BLaER1 treated with 17β-estradiol and CSF1 and Interleukin-3, amounts not matched to agents 10 nM and 100 nM (cell line): ENCODE data around the gene DIP2C.
A peak's percentile ranks its signal among the peaks of the same experiment; 100 is the strongest.
"Not testable (repeated sequence)": the region's sequence is repeated elsewhere in the genome, so short reads cannot be mapped to it uniquely, and the experiment has no call there.

Experiments
- H3K27ac ChIP-seq, 11 experiments: shearing (Covaris generic); formaldehyde crosslinking; 2 replicates each; pipeline ENCODE4 v1.8.1; 2022
- H3K27me3 ChIP-seq, 11 experiments: shearing (Covaris generic); formaldehyde crosslinking; 2 replicates each; pipeline ENCODE4 v1.8.1; 2022
- H3K36me3 ChIP-seq, 11 experiments: shearing (Covaris generic); formaldehyde crosslinking; 2 replicates each; pipeline ENCODE4 v1.8.1; 2022
- H3K4me1 ChIP-seq, 10 experiments: shearing (Covaris generic); formaldehyde crosslinking; 2 replicates each; pipeline ENCODE4 v1.8.1; 2022
- H3K4me2 ChIP-seq, 11 experiments: shearing (Covaris generic); formaldehyde crosslinking; 2 replicates each; pipeline ENCODE4 v1.8.1; 2022
- H3K4me3 ChIP-seq, 10 experiments: shearing (Covaris generic); formaldehyde crosslinking; 2 replicates each; pipeline ENCODE4 v1.8.1; 2022
- H3K9ac ChIP-seq, 11 experiments: shearing (Covaris generic); formaldehyde crosslinking; 2 replicates each; pipeline ENCODE4 v1.8.1; 2022
- H3K9me3 ChIP-seq, 11 experiments: shearing (Covaris generic); formaldehyde crosslinking; replicated peaks in 1 of 11; 2 replicates each; pipeline ENCODE4 v1.8.1; 2022
- H4K20me1 ChIP-seq, 11 experiments: shearing (Covaris generic); formaldehyde crosslinking; 2 replicates each; pipeline ENCODE4 v1.8.1; 2022
- Cebpa-rat ChIP-seq, 11 experiments: shearing (Covaris generic); IDR thresholded peaks; 2 replicates each; pipeline ENCODE4 v1.8.1; 2022

The DIP2C gene

DNA sequence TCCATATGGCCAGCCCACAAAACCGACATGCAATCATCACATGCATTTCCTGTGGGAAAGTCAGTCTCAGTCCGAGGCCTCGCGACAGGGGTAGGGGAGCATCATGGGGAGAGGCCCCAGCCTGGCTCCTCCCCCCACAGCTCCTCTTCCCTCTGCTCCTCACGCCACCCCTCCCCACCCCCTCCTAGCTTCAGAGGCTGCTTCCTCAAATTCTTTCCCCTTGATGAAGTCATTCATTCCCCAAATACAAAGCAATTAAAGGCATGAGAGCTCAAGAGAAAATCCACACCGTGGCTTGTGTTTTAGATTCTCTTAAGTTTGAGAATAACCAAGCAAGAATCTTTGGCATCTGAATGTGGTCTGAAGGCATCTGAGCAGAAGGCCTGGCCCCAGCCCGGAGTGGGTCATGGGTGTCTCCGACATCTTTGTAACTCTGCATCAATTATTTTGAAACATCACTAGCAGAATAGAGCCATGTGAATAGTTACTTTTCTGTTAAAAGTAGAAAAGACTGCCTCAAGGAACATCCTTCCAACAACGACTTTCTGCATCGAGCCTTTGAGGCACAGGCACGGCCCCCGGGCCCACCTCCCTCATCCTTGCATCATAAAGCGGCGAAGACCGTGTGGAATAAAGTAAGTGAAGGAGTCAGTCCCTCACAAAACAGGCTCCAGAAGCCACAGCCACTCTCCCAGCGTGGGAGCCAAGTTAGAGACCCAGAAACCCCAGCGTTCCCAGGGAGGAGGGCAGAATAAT, 90.9 kb downstream of the DIP2C start:
- no peak overlapping the region for H3K9ac ChIP-seq
- no peaks in the 10 kb centered on the region for H3K36me3 ChIP-seq
- no peaks in the 10 kb centered on the region for H3K9me3 ChIP-seq
- peaks cover 20 to 47% (median 35%) of the 10 kb centered on the region in 10 experiments for H3K4me1 ChIP-seq
- no peak for TF ChIP-seq Cebpa-rat (IDR thresholded peaks at IDR 0.05)
- peaks cover 10 to 100% (median 80%) of the 10 kb centered on the region in 11 experiments; a peak in 20 of 22 replicates for H4K20me1 ChIP-seq
- no peak overlapping the region for H3K27ac ChIP-seq
- no peak overlapping the region for H3K4me3 ChIP-seq
- H3K4me2 ChIP-seq = peak overlapping the region; percentile 3 to 63 (median 20); a peak in 15 of 22 replicates
- peaks cover 0 to 43% (median 9%) of the 10 kb centered on the region in 11 experiments; a peak in 9 of 22 replicates for H3K27me3 ChIP-seq

DNA sequence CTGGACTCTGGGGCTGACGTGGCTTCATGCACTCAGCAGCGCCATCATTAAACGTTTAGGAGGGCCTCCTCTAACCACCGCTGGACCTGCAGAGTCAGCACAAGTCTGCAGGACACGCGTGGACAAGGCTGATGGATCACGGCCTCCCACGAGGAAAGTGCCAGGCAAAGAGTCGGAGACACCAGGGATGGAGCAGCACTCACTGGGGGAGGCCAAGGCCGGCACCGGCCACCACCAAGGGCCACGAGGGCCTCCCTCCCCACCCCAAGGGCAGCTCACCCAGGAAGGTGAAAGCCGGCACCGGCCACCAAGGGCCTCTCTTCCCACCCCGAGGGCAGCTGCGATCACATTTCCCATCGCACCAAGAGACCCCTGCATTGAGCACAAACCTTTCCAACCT, 91.5 kb downstream of the DIP2C start:
- Histone ChIP-seq H3K9ac (no peak overlapping the region), H3K27me3 (peaks cover 0 to 37% (median 3%) of the 10 kb centered on the region in 11 experiments; a peak in 9 of 22 replicates), H4K20me1 (peaks cover 10 to 99% (median 75%) of the 10 kb centered on the region in 11 experiments; a peak in 20 of 22 replicates), H3K36me3 (no peaks in the 10 kb centered on the region), H3K4me2 (peak overlapping the region in 10 of 11 experiments; percentile 3 to 63 (median 28); a peak in 10 of 22 replicates), H3K9me3 (no peaks in the 10 kb centered on the region), H3K4me3 (no peak overlapping the region), H3K4me1 (peaks cover 20 to 47% (median 35%) of the 10 kb centered on the region in 10 experiments), H3K27ac (no peak overlapping the region)
- no peak for TF ChIP-seq Cebpa-rat (IDR thresholded peaks at IDR 0.05)

DNA sequence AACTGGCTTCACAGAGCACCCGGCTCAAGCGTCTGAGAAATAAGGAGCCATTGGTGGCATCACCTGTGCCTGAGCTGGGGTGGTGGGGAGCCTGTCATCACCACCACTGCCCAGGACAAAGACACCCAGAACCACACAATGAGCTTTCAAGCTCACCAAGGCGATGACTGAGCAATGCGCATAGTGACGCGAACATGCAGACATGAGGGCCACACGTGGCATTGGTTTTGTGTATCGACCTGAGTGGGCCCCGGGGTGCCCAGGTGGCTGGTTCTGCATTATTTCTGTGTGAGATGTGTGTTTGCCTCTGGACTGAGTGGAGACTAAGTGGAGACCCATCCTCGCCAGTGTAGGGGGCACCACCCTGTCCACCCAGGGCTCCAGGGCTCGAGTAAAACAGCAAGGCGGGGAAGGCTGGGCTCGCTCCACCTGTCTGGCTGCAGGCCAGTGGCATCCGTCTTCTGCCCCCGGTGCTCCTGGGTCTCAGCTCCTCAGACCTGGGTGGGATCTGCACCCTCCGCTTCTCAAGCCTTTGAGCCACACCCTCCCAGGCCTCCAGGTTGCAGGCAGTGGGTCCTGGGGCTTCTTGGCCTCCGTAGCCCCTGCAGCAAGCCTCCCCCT, 92.6 kb downstream of the DIP2C start:
- Histone ChIP-seq H3K9ac (no peak overlapping the region), H3K4me1 (peaks cover 19 to 38% (median 31%) of the 10 kb centered on the region in 10 experiments), H3K9me3 (no peaks in the 10 kb centered on the region), H4K20me1 (peaks cover 10 to 99% (median 66%) of the 10 kb centered on the region in 11 experiments; a peak in 20 of 22 replicates), H3K27me3 (peaks cover 0 to 25% (median 0%) of the 10 kb centered on the region in 11 experiments; a peak in 8 of 22 replicates), H3K36me3 (no peaks in the 10 kb centered on the region), H3K4me2 (no peak overlapping the region), H3K4me3 (no peak overlapping the region), H3K27ac (no peak overlapping the region)
- TF ChIP-seq Cebpa-rat (IDR thresholded peaks at IDR 0.05) = no peak

DNA sequence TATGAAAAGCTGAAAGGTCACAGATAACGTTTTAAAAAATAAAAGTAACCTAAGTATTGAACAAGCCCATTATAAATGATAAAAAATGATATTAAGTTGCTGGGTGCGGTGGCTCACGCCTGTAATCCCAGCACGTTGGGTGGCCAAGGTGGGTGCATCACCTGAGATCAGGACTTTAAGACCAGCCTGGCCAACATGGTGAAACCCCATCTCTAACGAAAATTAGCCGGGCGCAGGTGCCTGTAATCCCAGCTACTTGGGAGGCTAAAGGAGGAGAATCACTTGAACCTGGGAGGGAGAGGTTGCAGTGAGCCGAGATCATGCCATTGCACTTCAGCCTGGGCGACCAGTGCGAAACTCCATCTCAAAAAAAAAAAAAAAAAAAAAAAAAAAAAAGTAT, 93.3 kb downstream of the DIP2C start:
- not testable (repeated sequence) for H3K4me3 ChIP-seq, H3K9me3 ChIP-seq, H3K9ac ChIP-seq, H3K27ac ChIP-seq, H3K36me3 ChIP-seq, H3K4me2 ChIP-seq
- peaks cover 0 to 18% (median 0%) of the 10 kb centered on the region in 11 experiments; a peak in 4 of 22 replicates for H3K27me3 ChIP-seq
- peaks cover 13 to 38% (median 27%) of the 10 kb centered on the region in 10 experiments for H3K4me1 ChIP-seq
- H4K20me1 ChIP-seq = peaks cover 5 to 99% (median 65%) of the 10 kb centered on the region in 11 experiments; a peak in 20 of 22 replicates

DNA sequence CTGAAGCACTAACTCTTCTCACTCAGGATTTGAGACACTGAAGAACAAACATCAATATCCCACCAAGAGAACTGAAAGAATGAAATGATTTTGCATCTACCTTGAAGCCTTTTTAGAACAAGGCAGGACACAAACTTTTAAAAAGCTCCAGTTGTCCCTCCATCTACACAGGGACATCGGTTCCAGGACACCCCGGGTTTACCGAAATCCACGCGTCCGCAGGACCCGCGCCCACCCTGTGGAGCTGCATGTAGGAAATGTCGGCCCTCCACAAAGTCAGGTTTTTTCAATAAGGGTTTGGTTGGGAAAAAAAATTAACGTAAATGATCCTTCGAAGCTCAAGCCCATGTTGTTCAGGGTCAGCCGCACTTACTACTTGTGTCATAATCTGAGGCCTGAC, 94.0 kb downstream of the DIP2C start:
- Histone ChIP-seq H3K27me3 (peaks cover 0 to 16% (median 0%) of the 10 kb centered on the region in 11 experiments; a peak in 4 of 22 replicates), H4K20me1 (peaks cover 5 to 99% (median 65%) of the 10 kb centered on the region in 11 experiments; a peak in 20 of 22 replicates)

DNA sequence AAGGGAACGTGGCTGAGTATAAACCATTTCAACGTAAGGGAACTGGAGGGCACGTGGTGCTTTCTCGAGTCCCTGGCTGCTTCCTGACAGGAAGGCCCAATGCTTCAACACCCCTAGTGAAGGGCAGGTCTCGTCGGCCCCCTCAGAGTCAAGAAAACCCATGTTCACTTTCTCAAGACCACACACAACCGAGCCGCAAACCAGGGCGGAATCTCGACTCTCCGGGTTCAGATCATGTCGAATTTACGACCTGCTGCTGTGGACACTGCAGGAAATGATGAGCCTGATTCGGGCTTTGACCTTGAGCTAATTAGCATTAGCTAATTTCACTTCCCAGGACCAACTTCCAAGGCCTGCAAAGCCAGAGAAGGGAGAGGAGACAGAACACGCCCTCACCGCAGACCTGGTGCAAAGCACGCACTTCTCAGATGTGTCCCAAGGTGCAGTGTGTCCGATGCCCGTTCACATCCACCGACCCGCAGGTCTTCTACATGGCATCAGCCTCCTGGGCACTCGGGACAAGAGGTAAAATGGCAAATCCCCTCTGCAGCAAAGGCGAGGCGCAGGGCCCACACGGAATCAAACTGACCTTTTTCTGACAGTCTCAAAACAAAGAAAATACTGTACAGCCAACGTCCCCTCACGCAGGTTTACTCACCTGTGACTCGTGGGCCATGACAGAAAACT, 94.7 kb downstream of the DIP2C start:
- Histone ChIP-seq H3K4me2 (no peak overlapping the region), H4K20me1 (peaks cover 3 to 99% (median 65%) of the 10 kb centered on the region in 11 experiments; a peak in 20 of 22 replicates), H3K9me3 (no peaks in the 10 kb centered on the region), H3K27ac (no peak overlapping the region), H3K36me3 (no peaks in the 10 kb centered on the region), H3K4me3 (no peak overlapping the region), H3K4me1 (peaks cover 18 to 45% (median 29%) of the 10 kb centered on the region in 10 experiments), H3K9ac (no peak overlapping the region), H3K27me3 (peaks cover 0 to 16% (median 0%) of the 10 kb centered on the region in 11 experiments; a peak in 4 of 22 replicates)
- TF ChIP-seq Cebpa-rat (IDR thresholded peaks at IDR 0.05) = no peak

More for the DNA sequence above, 94.0 kb downstream of the DIP2C start:
- no peak overlapping the region for H3K9ac ChIP-seq
- no peak overlapping the region for H3K4me2 ChIP-seq
- H3K4me3 ChIP-seq = no peak overlapping the region
- H3K9me3 ChIP-seq = no peaks in the 10 kb centered on the region
- no peaks in the 10 kb centered on the region for H3K36me3 ChIP-seq
- H3K4me1 ChIP-seq = peaks cover 13 to 38% (median 26%) of the 10 kb centered on the region in 10 experiments
- H3K27ac ChIP-seq = no peak overlapping the region
- no peak for TF ChIP-seq Cebpa-rat (IDR thresholded peaks at IDR 0.05)

DNA sequence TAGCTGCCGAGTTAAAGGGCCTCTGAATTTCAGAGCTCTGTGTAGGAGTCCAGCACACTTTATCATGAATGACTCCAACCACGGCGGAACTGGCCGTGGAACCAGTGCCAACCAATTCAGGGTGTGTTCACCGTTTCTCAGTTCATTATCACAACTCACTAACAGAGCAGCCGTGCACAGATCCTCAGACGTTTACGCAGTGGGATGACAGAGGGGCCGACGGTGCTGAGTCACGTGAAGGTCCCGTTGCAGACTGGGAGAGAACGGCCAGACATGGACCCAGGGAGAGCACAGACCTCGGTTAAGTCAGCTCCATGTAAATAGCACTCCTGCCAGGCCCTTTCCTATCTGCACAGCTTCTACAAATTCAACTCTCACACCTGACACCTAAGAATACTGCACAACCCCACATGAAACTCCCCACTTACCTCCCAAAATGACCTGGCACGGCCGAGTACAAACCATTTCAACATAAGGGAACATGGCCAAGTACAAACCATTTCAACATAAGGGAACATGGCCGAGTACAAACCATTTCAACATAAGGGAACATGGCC, 95.5 kb downstream of the DIP2C start:
- Histone ChIP-seq H4K20me1 (peaks cover 0 to 99% (median 65%) of the 10 kb centered on the region in 11 experiments; a peak in 20 of 22 replicates), H3K36me3 (no peaks in the 10 kb centered on the region), H3K27me3 (peaks cover 0 to 19% (median 0%) of the 10 kb centered on the region in 11 experiments; a peak in 5 of 22 replicates), H3K4me1 (peaks cover 19 to 48% (median 34%) of the 10 kb centered on the region in 10 experiments), H3K9me3 (no peaks in the 10 kb centered on the region), H3K9ac (no peak overlapping the region), H3K27ac (no peak overlapping the region), H3K4me3 (no peak overlapping the region), H3K4me2 (no peak overlapping the region)
- no peak for TF ChIP-seq Cebpa-rat (IDR thresholded peaks at IDR 0.05)

DNA sequence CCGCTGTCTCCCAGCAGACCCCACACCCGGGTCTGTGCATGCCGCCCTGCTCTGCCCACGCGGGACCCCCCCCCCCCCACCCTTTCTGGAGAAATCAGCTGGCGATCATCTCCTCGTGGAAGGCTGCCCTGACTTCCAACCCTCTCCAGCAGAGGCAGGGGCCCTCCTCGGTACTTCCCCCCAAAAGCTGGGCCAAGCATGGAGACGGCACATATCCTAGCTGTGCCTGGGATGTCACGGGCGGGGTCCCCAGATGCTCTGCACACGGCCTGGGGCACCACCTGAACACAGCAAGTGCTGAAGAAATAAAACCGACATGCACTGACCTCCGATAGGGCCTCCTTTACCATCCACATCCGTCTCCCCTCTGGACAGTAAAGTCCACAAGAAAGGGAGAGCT, 96.0 kb downstream of the DIP2C start:
- H3K4me2 ChIP-seq = no peak overlapping the region
- no peak overlapping the region for H3K9ac ChIP-seq
- H3K4me1 ChIP-seq = peaks cover 19 to 48% (median 34%) of the 10 kb centered on the region in 10 experiments
- no peak overlapping the region for H3K27ac ChIP-seq
- H3K9me3 ChIP-seq = no peaks in the 10 kb centered on the region
- no peaks in the 10 kb centered on the region for H3K36me3 ChIP-seq
- no peak for TF ChIP-seq Cebpa-rat (IDR thresholded peaks at IDR 0.05)
- H3K4me3 ChIP-seq = no peak overlapping the region
- peaks cover 0 to 99% (median 65%) of the 10 kb centered on the region in 11 experiments; a peak in 20 of 22 replicates for H4K20me1 ChIP-seq
- peaks cover 0 to 24% (median 0%) of the 10 kb centered on the region in 11 experiments; a peak in 6 of 22 replicates for H3K27me3 ChIP-seq
